Measurements from ENCODE around the gene NLRP9. TPM values are rescaled to one million over a fixed set of nuclear protein-coding genes. Genes with fewer than 3 reads are reported as not detected.

The NLRP9 gene
- total and polyA plus RNA-seq, 8 donors, result 0.04 to 0.12 (median 0.07) TPM; not detected in 4

- intact Hi-C loops (cut with DNase I), result no loop called here
- WGBS, 2 donors, result 83 to 85% methylated on average over 12 of the region's 12 CpGs
- peaks cover 16 to 69% (median 35%) of the 10 kb centered on the region in 3 donors for H3K36me3 ChIP-seq
- H3K4me1 ChIP-seq, result no peaks in the 10 kb centered on the region
- H3K27me3 ChIP-seq, result no peaks in the 10 kb centered on the region
- FAIRE-seq (no peak), DNase-seq (peak in 1 of 6 donors; percentile 32), ATAC-seq (no peak)
- H3K9me3 ChIP-seq, result no peaks in the 10 kb centered on the region
- TF ChIP-seq CTCF (IDR thresholded peaks at IDR 0.05), result no peak
- no peak overlapping the region for H3K27ac ChIP-seq
- no peak overlapping the region for H3K4me3 ChIP-seq
These were observed 71.7 kb downstream of the NLRP9 start for GRCh38 chr19:55666343-55667005.

- TF ChIP-seq CTCF (IDR thresholded peaks at IDR 0.05), result no peak
- FAIRE-seq, result no peak
- H3K27me3 ChIP-seq, result no peaks in the 10 kb centered on the region
- H3K36me3 ChIP-seq, result peaks cover 9 to 64% (median 35%) of the 10 kb centered on the region in 3 donors
- no peak overlapping the region for H3K4me3 ChIP-seq
- no peak for ATAC-seq
- H3K9me3 ChIP-seq, result no peaks in the 10 kb centered on the region
- H3K4me1 ChIP-seq, result no peaks in the 10 kb centered on the region
- intact Hi-C loops (cut with DNase I), result no loop called here
- 87 to 91% methylated on average over 20 of the region's 20 CpGs for WGBS, 2 donors
- DNase-seq, result peak in 1 of 6 donors; percentile 42
- H3K27ac ChIP-seq, result no peak overlapping the region
These were observed 74.2 kb downstream of the NLRP9 start for GRCh38 chr19:55663846-55664536.

GRCh38 chr19:55661826-55662225 is 76.4 kb downstream of the NLRP9 start:
- no peak for DNase-seq
- no peak for TF ChIP-seq CTCF (IDR thresholded peaks at IDR 0.05)
- H3K36me3 ChIP-seq, result peaks cover 9 to 50% (median 31%) of the 10 kb centered on the region in 3 donors
- no peak overlapping the region for H3K27ac ChIP-seq
- FAIRE-seq, result no peak
- peaks cover 9 to 14% (median 14%) of the 10 kb centered on the region in 3 donors for H3K4me1 ChIP-seq
- no peaks in the 10 kb centered on the region for H3K9me3 ChIP-seq
- ATAC-seq, result no peak
- no peaks in the 10 kb centered on the region for H3K27me3 ChIP-seq
- H3K4me3 ChIP-seq, result no peak overlapping the region
- WGBS, 2 donors, result 76 to 78% methylated on average over 7 of the region's 7 CpGs
- intact Hi-C loops (cut with DNase I), result no loop called here

DNA sequence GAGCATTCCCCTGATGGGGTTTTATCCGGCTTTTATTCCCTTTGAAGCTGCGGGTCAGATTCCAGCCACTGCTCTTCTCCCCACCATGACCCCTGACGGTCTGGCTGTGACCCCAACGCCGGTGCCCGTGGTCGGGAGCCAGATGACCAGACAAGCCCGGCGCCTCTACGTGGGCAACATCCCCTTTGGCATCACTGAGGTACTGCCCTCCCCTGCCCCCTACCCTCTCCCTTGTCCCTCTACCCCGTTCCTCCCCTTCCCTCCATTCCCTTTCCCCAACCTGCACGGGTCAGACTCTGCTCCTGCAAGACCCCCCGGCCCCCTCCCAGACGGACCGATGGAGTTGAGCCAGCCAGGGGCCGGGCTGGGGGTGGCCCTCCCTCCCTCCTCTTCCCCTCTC is 77.2 kb downstream of the NLRP9 start:
- Histone ChIP-seq H3K27me3 (no peaks in the 10 kb centered on the region), H3K36me3 (peaks cover 8 to 42% (median 31%) of the 10 kb centered on the region in 3 donors), H3K9me3 (no peaks in the 10 kb centered on the region), H3K4me3 (no peak overlapping the region), H3K4me1 (peaks cover 17 to 22% (median 22%) of the 10 kb centered on the region in 3 donors), H3K27ac (no peak overlapping the region)
- FAIRE-seq (no peak), DNase-seq (peak in 1 of 6 donors; percentile 53), ATAC-seq (no peak)
- WGBS, 2 donors, result 75 to 80% methylated on average over 16 of the region's 16 CpGs
- TF ChIP-seq CTCF (IDR thresholded peaks at IDR 0.05), result no peak
- intact Hi-C loops (cut with DNase I), result no loop called here

DNA sequence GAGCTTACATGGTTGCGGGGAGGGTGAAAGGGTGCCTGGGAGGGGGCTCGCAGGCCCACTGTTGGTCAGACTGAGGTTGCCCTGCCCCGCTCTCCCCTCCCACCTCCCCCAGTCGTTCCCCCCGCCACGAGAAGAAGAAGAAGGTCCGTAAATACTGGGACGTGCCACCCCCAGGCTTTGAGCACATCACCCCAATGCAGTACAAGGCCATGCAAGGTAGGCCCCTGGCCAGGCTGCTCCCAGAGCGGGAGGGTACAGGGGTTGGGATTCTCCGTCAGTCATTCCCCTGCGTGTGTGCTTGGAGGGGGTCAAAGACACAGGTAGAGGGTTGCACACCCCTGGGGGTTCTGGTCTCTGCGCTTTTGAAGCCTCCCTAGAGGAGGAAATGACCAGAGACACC is 77.8 kb downstream of the NLRP9 start:
- no peak overlapping the region for H3K27ac ChIP-seq
- H3K27me3 ChIP-seq, result no peaks in the 10 kb centered on the region
- WGBS, 2 donors, result 81 to 82% methylated on average over 12 of the region's 12 CpGs
- DNase-seq (peak in 1 of 6 donors; percentile 36), FAIRE-seq (no peak), ATAC-seq (no peak)
- no peak overlapping the region for H3K4me3 ChIP-seq
- peaks cover 18 to 24% (median 22%) of the 10 kb centered on the region in 3 donors for H3K4me1 ChIP-seq
- peaks cover 5 to 36% (median 28%) of the 10 kb centered on the region in 3 donors for H3K36me3 ChIP-seq
- intact Hi-C loops (cut with DNase I), result no loop called here
- no peaks in the 10 kb centered on the region for H3K9me3 ChIP-seq
- TF ChIP-seq CTCF (IDR thresholded peaks at IDR 0.05), result no peak

Measured in pancreas (tissue), 10 donors.